NCI-H774 (cell line): ENCODE results near the gene STK39.
"Not testable (repeated sequence)": the region's sequence is repeated elsewhere in the genome, so short reads cannot be mapped to it uniquely, and the experiment has no call there.

Experiments
- DNase-seq: peaks from one replicate; lab custom pipeline; 2025; lab: John Stamatoyannopoulos, UW

Gene STK39

GRCh38 chr2:168247341-168248261 is at the start of gene STK39:
STK39 (minus strand) TSS chr2:168247595; CDS start chr2:168247435, 160 bp downstream.
- peak; percentile 79 for DNase-seq

- DNase-seq: no peak
Observed at GRCh38 chr2:168295051-168295450, 47.7 kb upstream of the STK39 start.

GRCh38 chr2:168294409-168294808 is 47.0 kb upstream of the STK39 start:
- no peak for DNase-seq

- no peak for DNase-seq
Observed at GRCh38 chr2:168293766-168294165, 46.4 kb upstream of the STK39 start.

GRCh38 chr2:168290391-168290790 is 43.0 kb upstream of the STK39 start:
- no peak for DNase-seq

GRCh38 chr2:168289880-168290279 is 42.5 kb upstream of the STK39 start:
- no peak for DNase-seq

GRCh38 chr2:168286535-168286934 is 39.1 kb upstream of the STK39 start:
- no peak for DNase-seq

GRCh38 chr2:168278424-168278888 is 31.1 kb upstream of the STK39 start:
- DNase-seq: peak; percentile 34

- DNase-seq: no peak
Observed at GRCh38 chr2:168277276-168277675, 29.9 kb upstream of the STK39 start.

- DNase-seq: no peak
Observed at GRCh38 chr2:168272225-168272624, 24.8 kb upstream of the STK39 start.

- DNase-seq: not testable (repeated sequence)
Observed at GRCh38 chr2:168262926-168263325, 15.5 kb upstream of the STK39 start.

GRCh38 chr2:168256448-168256847 is 9.1 kb upstream of the STK39 start:
- peak; percentile 73 for DNase-seq

- no peak for DNase-seq
Observed at GRCh38 chr2:168255866-168256265, 8.5 kb upstream of the STK39 start.

GRCh38 chr2:168255103-168255502 is 7.7 kb upstream of the STK39 start:
- DNase-seq: no peak

- no peak for DNase-seq
Observed at GRCh38 chr2:168254158-168254935, 7.0 kb upstream of the STK39 start.

GRCh38 chr2:168253379-168253778 is 6.0 kb upstream of the STK39 start:
- no peak for DNase-seq

GRCh38 chr2:168252976-168253375 is 5.6 kb upstream of the STK39 start:
- no peak for DNase-seq

- no peak for DNase-seq
Observed at GRCh38 chr2:168246483-168247340, 683 bp downstream of the STK39 start.

- DNase-seq: no peak
Observed at GRCh38 chr2:168246072-168246482, 1.3 kb downstream of the STK39 start.

- no peak for DNase-seq
Observed at GRCh38 chr2:168245074-168245825, 2.1 kb downstream of the STK39 start.

GRCh38 chr2:168244318-168244717 is 3.1 kb downstream of the STK39 start:
- DNase-seq: peak; percentile 45
